Hematopoietic multipotent progenitor cell treated with erythropoietin and hydrocortisone succinate and interleukin-3 and kit ligand, for 4 days (in vitro differentiated cells): Measurements from ENCODE around the gene OPTC.

ENCODE experiments used
- DNase-seq: peaks from one replicate; pipeline ENCODE4 v3.0.0-alpha.2; 2015

Gene OPTC

DNA sequence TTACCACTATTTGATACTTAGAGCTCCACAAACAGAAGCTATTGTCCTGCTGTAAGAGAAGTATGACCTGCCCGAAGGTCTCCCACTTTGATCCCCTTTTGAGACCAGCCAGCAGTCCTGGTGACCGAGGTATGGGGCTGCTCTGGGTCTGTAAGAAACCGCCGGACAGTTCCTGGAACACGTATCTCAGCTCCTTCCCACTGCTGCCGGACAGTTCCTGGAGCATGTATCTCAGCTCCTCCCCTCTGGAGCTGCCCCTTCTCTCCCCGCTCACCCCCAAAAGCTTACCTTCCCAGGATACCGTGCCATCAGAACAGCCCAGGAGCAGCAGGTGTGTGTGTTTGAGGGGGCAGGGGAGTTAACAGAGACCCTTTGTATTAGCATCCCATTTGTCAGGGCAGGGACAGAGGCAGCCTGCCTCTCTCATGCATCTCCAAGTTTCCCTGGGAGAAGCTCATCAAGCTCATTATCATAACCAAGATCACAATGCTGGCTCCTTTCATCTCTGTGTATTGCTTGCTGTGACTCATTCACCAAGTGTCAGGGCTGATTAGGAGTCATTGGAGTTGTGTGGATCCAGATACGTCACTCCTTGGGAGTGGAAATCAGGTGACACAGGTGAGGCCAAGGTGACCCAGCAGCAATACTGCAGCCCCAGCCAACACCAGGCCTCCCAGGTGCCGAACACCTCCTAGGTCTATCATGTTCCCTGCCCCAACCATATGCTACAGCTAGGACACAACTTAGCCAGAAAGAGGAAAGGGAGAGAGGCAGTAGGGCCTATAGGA is 25.3 kb downstream of the OPTC start:
- no peak for DNase-seq

DNA sequence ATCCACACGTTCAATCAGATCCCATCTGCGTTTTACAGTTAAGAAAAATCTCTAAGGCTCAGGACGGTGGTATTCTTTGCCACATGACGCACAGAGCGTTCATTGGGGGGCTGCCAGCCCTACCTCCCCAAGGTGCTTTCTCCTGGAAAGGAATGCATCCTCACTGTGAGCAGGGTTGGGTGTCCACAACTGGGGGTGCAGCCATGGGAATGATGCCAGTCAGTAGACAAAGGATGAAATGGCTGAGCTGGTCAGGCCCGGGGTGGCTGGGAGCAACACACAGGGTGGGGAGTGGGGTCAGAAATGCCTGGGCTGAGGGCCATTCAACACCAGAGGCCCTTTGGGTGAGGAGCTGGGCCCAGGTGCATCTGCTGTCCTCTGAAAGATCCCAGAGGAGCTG is 25.9 kb downstream of the OPTC start:
- DNase-seq, result no peak

DNA sequence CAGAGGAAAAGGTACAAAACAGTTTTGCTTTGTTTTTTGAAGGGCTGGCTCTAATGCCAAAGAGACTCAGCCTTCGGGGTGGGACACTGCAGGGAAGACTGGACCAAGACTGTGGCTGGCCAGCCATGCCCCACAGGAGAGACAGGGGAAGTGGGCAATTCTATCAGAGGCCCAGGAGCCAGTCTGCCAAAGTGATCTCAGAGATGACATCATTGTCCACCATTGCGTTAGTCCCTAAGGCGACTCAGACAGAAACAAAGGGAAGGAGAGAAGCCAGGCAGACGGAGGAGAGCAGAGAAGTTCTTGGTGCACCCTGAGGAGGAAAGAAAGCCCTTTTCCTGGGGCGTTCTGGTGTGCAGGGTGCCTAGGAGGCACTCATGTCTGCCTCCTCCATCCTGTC is 26.4 kb downstream of the OPTC start:
- no peak for DNase-seq

DNA sequence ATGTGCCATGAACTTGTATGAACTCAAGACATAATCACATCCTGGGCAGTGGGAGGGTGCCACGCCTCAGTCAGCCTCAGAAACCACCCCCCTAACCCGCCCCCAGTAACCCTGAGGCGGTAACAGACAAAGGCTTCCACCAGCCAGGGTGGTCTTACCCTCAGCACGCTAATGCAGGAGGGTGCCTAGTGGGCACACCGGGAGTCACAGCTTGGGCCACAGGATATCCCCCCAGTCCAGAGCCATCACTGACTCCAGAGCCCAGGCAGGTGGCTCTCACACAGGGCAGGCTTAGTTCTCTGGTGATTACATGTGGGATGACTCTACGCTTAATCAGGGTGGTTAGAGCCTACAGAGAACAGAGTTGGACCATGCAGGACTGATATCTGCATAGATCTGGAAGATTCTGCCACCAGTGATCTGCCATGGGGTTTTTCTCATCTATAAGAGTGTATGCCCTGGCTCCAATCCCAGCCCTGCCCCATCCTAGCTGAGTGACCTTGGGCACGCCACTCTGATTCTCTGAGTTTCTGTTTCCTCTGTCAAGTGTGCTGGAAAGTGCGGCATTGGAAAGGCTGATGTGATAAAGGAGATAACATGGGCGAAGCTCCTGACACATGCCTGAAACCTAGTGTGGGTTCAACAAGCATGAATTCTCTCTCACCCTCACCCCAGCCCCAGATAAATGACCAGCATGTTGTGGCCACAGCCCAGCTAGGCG is 27.3 kb downstream of the OPTC start:
- no peak for DNase-seq

DNA sequence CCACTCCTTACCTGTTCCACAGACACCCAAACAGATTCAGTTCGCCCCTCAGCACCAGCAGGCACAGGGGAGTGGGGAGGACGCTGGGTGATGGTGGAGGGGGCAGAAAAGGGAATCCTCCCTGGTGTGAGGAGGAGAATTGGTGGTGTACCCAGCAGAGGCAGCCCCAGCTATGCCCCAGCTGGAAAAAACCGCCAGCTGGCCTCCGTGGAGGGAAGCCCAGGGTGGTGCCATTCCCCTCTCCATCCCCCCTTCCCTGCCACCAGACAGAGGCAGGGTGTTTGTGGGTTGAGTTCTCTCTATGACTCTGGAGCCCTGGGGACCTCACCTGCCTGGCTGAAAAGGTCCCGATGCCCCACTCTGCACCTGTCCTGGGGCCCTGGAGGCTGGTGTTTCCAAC is 27.9 kb downstream of the OPTC start:
- DNase-seq, result no peak

DNA sequence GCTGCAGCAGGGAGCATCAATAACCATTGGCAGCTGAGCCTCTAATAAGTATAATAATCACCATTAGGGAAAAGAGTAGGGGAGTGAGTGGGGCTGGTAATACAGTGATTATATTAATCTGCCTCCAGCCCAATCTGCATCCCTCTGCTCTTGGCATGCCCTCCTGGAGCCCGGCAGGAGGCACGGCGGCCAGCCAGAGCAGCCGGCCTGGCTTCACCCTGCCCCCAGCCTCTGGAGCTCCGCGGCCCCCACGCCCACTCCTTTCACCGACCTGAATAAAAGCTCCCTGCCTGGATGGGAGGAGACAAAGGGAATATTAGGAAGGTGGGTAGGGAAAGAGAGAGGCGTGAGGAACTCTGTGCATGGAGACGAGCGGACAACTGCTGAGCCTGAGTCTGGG is 28.3 kb downstream of the OPTC start:
- no peak for DNase-seq

DNA sequence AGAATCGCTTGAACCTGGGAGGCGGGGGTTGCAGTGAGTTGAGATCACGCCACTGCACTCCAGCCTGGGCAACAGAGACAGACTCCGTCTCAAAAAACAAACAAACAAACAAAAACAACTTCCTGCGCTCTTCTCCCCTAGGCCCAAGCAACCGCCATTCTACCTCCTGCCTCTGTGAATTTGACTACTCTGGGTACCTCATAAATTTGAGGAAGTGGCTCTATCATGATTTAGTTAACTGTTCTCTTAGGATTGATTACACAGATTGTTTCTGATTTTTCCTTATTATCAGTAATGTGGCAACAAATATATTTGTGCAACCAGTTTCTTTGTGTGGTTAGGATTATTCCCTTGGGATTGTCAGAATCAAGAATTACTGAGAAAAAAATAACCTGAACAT is 29.7 kb downstream of the OPTC start:
- no peak for DNase-seq

DNA sequence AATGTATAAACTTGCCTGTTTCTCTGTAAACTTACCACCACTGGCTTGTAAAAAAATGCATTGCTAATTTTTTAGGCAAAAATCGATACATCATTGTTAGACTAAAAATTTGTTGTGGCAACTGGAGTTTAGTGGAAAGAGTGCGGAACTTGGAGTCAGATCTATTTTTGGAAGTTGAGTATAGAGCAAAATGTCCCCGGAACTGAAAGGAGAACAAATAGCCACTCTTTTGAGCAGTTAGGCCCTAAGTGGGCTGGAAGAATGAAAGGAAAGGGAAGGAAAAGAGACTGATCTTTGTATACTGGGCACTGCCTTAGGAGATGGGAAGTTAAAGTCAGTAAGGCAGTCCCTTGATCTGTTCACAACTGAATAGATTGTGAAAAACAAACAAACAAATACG is 30.2 kb downstream of the OPTC start:
- DNase-seq, result no peak

DNA sequence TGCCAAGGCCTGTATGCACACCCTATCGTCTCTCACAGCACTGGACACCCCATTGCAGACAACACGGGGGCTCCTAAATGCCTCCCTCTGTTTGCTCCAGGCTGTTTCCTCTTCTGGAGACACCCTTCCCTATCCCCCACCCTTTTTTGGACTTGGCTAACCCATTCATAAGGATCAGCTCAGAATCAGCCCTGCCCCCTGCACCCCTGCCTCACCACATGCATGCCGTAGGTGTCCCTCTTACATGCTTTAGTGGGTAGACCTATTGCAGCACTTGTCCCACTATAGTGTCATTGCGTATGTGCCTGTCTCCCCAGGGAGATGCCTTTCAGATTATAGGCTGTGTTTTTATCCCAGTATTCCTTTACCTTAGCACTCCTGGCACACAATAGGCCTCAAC is 30.9 kb downstream of the OPTC start:
- DNase-seq, result no peak

DNA sequence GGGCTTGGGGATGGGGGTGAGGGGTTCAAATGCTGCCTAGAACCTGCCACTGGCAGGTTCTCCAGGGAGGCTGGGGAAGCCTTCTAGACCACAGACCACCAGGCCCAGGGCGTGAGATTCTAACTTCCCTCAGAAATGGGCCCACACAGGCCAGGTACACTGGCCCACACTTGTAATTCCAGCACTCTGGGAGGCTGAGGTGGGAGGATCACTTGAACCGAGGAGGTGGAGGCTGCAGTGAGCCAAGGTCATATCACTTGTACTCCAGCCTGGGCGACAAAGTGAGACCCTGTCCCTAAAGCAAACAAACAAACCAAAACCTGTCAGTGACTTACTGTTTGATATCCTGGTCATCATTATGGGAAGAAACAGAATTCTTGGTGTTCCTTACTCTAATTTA is 31.7 kb downstream of the OPTC start:
- no peak for DNase-seq

DNA sequence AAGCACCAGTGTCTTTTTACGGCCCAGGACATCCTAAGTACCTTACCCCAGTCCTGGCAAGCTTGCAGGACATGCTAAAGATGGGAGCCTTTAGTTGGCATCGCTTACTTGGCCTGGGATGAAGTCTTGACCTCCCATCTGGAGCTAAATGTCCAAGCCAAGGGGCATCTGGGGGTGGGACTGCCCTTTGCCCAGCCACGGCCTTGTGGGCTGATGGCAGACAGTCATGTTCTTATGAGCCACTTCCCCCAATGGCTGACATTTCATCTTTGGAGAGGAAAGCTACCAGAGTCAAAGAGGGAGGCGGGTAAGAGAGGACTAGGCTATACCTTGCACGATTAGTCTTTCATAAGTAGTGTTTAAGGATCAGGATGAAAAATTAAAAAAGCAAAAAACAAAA is 32.2 kb downstream of the OPTC start:
- no peak for DNase-seq

DNA sequence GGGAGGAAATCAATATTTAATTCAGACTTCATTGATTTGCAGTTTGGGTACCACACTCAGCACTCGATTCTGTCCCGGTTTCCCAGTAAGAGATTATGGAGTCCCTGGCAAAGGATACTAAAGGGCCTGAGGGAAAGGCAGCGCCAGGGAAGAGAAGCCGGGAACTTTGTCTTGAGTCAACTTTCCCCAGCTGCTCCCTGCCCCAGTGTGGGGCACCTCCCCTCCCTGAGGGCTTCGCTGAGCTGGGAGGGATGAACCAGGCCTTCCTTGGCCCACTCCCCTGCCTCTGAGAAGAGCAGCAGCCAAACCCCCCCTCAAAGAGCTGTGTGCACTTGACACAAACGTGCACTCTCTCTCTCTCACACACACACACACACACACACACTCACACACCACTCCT is 32.6 kb downstream of the OPTC start:
- DNase-seq, result no peak

DNA sequence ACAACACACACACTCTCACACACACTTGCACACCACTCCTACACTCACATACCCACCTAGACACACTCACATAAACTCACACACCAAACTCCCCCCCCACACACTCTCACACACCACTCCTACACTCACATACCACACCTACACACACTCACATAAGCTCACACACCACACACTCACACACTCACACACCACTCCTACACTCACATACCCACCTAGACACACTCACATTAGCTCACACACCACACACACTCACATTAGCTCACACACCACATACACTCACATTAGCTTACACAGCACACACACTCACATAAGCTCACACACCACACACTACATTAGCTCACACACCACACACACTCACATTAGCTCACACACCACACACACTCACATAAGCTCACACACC is 33.1 kb downstream of the OPTC start:
- DNase-seq, result no peak

DNA sequence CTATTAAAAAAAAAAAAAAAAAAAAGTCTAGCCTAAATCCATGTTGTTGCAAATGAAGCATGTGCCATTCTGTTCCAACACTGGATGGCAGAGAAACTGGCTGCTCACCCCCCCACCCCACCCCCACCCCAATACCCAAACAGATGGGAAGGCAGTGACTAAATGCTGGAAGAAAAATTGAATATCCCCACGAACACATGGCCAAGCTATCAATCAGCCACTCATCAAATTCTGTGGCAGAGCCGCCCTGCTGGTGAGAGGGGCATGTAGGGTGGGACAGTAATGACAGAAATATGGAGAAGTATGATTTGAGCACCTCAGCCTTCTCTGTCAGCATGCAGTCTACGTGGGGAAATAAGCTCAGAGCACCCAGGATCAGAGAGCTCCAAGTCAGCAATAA is 34.1 kb downstream of the OPTC start:
- DNase-seq, result peak; percentile 18

DNA sequence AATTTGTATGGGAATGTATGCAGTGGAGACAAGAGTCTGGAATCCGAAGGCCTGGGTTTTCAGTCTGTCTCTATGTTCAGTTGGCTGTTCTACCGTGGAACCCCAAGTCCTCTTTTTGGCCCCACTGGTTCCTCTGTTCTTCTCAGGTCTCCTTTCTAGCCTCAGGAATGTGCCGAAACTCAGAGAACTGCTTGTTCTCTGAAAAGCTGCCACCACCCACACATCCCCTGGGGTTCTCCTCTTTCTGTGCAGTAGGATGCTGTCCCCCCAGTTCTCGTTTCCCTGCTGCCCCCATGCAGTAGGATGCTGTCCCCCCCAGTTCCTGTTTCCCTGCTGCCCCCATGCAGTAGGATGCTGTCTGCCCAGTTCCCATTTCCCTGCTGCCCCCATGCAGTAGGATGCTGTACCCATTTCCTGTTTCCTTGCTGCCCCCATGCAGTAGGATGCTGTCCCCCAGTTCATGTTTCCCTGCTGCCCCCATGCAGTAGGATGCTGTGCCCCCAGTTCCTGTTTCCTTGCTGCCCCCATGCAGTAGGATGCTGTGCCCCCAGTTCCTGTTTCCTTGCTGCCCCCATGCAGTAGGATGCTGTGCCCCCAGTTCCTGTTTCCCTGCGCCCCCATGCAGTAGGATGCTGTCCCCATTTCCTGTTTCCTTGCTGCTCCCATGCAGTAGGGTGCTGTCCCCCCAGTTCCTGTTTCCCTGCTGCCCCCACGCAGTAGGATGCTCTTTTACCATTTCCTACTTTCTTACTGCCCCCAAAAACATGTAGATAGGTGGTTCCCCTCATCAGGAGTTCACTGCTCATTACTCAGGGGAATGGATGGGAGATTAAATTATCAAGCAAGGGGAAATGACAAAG is 35.3 kb downstream of the OPTC start:
- DNase-seq, result no peak

DNA sequence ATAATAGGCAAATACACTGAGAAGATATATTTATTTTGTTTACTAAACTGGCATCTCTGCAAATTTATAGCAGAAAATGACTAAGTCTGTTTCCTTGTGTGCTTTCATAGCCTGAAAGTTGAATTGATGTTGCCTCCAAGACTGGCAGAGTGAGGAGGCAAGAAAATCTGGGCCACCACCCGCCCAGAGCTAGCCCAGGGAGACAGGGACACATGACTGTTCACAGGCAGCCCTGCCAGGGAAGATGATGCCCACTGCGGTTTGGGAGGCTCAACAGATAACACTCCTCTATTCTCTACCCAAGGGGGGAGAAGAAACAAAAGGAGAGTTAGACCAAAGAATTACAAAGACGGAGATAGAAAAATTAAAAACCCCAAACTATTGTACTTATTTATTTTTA is 37.1 kb downstream of the OPTC start:
- DNase-seq, result no peak

DNA sequence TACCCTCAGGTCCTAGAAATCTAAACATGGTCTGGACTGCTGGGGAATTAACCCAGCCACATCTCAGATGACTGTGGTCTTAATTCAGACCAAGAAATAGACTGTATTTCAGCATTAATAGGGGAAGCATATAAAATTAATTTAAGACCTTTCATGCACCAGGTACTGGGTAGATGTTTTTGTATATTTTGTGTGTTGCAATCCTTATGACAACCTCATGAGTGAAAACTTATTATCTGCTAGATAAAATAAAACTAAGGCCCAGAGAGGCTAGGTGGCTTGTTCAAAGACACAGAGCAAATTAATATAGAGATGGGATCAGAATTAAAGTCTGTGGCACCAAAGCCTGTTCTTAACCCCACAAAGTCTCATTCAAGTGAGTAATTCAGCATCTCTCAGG is 40.1 kb downstream of the OPTC start:
- no peak for DNase-seq

DNA sequence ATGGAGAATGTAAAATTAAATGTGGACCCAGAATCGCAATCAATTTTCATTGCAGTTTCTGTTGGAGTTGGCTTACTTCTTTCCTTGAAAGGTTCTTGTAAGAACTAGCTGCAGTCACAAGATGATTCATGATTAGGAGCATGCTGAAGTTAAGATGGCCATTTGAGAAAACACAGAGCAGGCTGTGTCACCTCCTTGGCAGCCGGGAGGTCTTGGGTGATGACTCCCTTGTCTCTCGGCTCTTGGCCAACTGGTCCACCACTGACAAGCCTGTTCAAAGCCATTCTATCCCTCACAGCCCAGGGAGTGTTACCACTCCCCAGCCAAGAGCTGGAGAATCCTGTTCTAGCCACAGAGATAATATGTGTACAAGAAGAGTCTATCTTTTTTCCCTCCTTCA is 40.6 kb downstream of the OPTC start:
- DNase-seq, result no peak

DNA sequence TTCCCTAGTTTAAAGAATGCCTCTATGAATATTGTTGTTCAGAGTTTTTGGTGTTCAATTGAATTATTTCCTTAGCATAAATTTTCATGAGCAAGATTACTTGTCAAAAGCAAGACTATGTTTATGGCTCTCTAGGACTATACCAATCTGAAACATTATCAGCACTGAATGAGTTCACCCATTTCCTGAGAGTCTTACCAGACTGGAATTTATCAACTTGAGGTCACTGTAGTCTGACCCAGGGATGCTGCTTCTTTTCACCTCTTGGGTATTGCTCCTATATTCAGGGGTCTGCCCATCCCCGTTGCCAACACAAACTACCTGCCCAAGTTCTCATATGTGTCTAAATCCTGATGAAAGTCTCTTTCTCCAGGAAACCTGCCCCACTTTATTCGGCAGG is 42.6 kb downstream of the OPTC start:
- peak; percentile 29 for DNase-seq

DNA sequence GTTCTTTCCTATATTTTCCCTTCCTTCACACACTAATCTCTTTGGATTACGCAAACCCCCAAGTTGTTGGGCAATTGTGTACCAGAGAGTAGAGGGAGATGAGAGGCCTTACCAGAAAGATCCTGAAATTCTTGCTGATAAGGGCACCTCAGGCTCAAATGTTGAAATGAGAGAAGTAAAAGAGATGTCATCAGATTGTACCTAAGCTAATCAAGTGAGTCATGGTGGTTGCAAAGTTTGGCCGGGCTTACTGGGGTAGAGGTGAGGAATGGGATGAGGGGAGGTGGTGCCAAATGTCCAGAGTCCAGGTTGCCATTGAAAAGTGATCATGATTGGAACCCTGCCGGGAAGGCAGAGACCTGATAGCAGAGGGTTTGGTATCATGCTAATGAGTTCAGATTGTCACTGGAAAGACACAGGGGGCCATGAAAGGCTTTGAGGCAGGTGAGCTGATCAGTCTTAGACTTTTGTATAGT is 43.1 kb downstream of the OPTC start:
- DNase-seq, result peak; percentile 50

DNA sequence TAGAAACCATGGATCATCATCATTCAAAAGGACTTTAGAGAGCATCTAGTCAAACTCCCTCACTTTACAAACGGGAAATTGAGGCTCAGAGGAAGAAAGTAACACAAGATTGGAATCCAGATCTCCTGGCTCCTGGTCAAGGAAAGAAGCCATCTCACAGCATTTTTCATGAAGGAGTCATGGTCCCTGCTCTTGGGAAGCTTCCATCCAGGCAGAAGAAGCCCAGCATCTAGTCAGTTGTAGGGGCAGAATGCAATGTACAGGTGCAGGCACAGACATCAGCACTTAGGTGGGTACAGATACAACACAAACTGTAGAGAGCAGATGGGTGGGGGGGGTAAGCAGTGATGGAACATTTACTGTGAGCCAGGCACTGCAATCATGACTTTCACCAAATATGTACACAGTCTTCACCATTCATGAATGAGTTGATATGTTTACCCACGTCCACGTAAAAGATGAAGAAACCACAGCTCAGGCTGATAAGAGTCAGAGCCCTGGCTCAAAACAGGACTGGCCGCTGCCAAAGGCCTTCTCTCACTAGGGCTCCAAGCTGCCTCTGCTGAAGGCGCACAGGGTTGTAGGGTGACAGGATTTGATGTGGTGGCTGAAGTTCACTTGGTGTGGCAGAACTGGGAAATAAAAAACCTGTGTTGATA is 44.0 kb downstream of the OPTC start:
- DNase-seq, result peak; percentile 37

DNA sequence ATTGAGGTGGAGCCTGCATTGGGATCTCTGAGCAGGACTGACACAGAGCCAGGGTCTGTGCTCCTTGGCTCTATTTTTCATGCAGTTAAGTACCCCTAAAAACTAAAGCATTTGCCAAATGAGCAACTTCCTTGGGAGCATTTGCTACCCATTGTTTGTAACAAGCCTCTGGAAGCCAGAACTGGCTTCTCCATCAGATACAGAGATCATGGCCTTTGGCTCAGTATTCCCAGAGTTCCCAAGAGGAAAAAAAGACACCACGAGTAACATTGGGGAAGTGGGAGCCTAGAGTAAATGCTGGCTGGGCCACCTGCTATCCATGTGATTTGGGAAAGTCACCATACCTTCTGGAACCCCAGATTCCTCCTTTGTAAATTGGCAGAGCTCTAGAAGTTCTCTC is 44.8 kb downstream of the OPTC start:
- no peak for DNase-seq
